Measurements from ENCODE around the gene NFATC2.
A peak's percentile ranks its signal among the peaks of the same experiment; 100 is the strongest.

NFATC2 gene

DNA sequence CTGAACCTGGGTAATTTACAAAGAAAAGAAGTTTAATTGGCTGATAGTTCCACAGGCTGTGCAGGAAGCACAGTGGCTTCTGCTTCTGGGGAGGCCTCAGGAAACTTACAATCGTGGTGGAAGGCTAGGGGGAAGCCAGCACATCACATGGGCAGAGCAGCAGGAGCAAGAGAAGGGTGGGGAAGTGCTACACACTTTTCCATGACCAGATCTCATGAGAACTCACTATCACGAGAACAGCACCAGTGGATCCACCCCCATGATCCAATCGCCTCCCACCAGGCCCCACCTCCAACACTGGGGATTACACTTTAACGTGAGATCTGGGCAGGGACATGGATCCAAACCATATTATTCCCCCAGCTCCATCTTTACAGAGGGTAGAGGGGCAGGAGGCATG, 166.4 kb downstream of the NFATC2 start:
- no peak for DNase-seq (ENCODE audit: low read depth in 2 of 2)

- DNase-seq (ENCODE audit: low read depth in 2 of 2) = no peak
Measured at GRCh38 chr20:51375561-51375960, 167.0 kb downstream of the NFATC2 start.

DNA sequence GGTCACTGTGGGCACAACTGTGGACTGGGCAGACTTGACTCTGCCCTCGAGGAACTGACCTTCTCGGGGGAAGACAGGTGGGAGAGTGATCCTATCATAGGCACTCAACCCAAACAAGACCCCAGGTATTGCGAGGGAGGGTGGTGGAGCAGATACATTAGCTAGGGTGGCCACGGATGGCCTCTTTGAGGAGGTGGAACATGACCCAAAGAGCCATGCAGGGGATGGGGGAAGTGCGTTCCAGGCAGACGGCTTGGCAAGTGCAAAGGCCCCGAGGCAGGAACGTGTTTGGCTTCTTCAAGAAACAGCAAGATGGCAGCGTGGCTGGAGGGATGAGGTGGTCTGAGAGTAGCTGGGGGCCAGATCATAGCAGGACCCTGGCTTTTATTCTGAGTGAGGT, 167.6 kb downstream of the NFATC2 start:
- DNase-seq (ENCODE audit: low read depth in 2 of 2) = no peak

DNA sequence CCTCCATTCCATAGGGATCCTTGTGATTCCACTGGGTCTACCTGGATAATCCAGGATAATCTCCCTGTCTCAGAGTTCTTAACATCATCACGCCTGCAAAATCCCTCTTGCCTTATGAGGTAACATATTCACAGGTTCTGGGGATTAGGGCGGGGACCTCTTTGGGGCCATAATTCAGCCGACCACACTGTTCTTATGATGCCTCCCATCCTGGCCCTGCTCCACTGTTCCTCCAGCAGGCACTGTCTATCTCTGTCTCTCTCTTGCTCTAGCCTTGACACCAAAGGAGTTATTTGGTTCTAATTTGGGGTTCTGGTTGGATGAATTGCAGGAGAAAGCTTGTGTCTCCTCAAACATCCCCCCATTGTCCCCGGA, 168.1 kb downstream of the NFATC2 start:
- no peak for DNase-seq (ENCODE audit: low read depth in 2 of 2)

DNA sequence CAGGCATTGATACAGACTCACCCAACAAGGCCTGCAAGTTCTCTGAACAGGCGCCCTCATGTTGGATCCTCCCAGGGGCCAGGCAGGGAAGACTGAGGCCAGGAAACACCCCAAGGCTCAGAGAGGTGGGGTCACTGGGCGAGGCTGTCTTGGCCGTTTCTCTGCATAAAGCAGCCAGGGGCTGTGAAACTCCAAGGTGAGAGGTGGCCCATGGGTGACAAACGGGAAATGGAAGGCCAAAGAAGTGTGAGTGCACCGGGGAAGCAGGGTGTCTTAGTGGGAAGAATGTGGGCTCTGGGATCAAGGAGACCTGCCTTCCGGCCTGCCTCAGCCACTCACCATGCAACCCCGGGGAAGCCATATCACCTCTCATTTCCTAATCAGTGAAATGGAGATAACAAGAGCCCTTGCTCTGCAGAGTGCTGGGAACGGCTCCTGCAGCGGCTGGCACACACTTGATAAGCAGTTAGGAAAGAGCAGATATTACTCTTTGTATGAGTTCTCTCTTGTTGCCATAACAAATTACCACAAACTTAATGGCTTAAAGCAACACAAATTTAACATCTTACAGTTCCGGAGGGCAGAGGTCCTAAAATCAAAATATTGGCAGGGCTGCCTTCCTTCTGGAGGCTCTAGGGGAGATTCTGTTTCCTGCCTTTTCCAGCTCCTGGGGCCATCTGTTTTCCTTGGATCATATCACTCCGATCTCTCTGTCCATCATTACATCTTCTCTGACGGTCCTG, 168.6 kb downstream of the NFATC2 start:
- DNase-seq (ENCODE audit: low read depth in 2 of 2) = no peak

DNA sequence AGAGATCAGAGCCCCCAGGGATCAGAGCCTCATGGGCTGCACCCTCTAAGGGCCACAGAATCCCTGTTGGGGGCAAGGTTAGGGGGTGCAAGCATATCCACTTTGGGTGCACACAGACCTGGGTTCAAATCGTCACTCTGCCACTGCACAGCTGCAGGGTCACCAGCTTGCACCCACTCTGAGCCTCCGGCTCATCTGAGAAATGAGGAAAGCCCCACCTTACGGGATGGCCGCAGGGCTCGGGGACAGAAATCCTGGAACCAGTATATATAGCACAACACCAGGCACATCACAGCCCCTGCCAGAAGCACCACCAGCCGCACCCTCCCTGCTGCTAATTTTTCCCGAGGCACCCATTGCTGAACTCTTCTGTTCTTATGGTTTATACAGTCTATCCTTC, 169.6 kb downstream of the NFATC2 start:
- no peak for DNase-seq (ENCODE audit: low read depth in 2 of 2)

DNA sequence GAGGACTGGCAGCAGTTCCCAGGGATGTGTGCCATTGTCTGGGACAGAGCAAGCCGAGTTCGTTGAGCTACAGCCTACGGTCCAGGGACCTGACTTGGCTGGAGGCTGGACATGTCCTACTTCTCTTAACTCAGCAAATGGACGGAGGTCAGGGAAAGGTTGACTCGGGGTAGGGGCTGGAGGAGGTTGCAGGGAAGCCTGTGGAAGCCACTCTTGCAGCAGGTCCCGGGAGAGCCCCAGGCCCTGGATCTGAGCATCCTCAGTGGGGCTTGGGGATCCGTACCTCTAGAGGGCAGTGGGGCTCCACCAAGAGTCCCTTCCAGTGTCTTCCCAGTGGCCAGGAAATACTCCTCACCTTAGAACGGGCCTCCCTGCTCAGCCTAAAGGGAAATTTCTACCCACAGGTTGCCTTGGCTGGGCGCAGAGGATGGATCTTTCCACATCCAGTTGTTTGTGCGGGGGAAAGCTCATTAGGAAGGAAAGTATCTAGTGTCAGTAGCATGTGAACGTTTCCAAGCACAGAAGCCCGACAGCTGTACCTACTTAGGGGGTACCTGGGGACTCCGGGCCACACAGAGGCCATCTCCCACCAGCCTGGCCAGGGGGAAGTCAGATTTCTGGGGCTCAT, 170.2 kb downstream of the NFATC2 start:
- DNase-seq (ENCODE audit: low read depth in 2 of 2) = peak; percentile 9 to 13

DNA sequence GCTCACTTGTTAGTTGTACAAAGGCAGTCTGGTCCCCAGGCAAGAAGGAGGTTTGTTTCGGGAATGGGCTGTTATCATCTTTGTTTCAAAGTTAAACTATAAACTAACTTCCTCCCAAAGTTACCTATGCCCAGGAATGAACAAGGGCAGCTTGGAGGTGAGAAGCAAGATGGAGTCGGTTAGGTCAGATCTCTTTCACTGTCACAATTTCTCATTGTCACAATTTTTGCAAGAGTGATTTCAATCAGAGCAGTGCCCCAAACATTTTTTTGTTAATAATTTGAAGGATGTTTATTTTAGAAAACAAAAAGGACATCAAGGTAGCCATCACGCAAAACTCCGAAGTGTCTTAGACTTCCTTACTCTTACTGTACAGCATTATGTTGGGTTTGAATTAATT, 170.8 kb downstream of the NFATC2 start:
- no peak for DNase-seq (ENCODE audit: low read depth in 2 of 2)

- DNase-seq (ENCODE audit: low read depth in 2 of 2) = no peak
Measured at GRCh38 chr20:51369503-51369902, 173.0 kb downstream of the NFATC2 start.

DNA sequence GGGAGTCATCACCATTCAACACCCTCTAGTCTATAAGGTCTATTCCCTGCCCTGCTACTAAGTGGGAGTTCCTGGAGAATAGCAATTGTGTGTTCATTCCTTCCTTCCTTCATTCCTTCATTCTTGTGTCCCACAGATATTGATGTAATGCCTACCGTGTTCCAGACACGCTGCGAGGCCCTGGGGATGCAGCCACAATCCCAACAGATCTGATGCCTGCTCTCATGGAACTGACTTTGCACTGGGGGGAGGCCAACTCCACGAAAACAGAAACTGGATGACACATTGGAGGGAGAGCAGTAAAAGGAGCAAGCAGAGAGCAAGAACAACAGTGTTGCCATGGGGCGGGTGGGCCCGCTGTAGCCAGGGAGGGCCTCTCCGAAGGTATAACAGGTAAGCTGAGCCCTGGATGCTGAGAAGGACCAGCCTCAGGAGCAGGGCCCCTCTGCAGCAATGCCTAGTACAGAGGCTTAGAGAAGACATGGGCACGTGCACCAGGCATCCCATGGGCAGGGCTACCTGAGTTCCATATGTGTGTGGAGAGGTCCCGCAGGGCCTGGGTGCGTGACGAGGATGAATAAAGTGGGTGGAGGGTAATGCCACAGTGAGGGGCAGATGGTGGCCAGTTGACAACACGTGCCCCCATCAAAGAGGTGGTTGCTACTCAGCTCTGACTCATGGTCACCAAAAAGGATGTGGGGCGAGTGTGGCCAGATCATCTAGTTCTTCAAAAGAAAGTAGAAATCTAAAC, 173.9 kb downstream of the NFATC2 start:
- no peak for DNase-seq (ENCODE audit: low read depth in 2 of 2)

DNA sequence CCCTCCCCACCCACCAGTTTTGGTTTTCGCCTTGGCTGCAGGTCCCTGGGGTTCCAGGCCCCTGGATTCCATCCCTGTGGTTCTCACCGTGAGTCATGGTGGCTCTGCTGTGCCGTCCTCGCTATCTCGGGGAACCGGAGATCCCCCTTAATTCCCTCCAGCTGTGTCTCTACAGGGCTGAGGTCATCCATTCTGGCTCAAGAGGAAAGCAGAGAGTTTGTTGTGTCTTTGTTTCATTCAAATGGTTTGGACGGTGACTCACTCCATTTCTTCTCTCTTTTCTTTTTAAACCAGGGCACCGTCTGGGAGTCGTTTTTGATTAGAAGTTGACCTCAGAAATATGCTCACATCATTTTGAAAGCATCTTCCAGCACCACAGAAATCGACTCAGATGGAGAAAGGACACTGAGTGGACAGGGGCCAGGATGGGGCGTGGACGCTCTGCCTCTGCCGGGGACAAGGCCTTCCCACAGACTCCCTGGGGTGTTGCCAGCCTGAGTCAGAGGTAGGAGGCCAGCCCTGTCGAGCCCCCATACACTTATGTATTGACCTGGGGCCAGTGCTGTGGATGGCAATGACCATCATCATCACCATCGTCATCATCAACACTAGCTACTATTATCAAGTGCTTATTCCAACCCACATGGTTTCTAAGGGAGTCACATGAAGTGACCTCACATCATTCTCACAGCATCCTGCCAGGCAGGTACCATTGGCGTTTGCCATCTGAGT, 176.2 kb downstream of the NFATC2 start:
- DNase-seq (ENCODE audit: low read depth in 2 of 2) = no peak

GRCh38 chr20:51365670-51366069, 176.8 kb downstream of the NFATC2 start:
- DNase-seq (ENCODE audit: low read depth in 2 of 2) = no peak

DNA sequence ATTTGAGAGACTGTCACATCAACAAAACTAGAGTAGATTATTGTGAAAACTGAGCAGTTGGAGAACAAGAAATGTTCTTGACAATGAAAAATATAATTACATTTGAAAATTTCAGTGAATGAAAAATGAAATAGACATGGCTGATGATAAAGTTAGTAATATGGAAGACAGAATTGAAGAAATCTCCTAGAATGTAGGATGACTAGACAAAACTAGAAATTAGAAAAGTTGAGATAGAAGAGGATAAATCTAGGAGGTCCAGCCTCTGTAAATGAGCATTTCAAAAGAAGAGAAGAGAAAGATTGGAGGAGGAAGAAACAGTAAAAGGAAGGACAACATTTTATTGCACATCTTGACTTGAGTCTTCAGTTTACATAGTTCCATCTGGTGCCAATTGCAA, 178.7 kb downstream of the NFATC2 start:
- no peak for DNase-seq (ENCODE audit: low read depth in 2 of 2)

DNA sequence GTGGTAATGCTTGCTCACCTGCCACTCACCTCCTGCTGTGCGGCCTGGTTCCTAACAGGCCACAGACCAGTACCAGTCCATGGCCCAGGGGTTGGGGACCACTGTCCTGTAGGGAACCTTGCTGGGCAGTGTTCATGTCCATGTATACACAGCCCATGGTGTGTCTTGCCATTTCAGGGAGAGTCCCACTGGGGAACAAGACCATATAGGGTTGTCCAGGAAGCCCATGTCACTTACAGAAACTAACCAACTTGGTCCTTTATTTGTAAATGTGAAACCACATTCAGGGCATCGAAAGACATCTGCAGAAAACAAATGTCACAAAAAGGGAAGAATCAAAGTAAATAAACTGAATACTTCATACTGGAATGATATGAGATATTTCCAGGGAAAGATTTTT, 179.1 kb downstream of the NFATC2 start:
- DNase-seq (ENCODE audit: low read depth in 2 of 2) = no peak

DNA sequence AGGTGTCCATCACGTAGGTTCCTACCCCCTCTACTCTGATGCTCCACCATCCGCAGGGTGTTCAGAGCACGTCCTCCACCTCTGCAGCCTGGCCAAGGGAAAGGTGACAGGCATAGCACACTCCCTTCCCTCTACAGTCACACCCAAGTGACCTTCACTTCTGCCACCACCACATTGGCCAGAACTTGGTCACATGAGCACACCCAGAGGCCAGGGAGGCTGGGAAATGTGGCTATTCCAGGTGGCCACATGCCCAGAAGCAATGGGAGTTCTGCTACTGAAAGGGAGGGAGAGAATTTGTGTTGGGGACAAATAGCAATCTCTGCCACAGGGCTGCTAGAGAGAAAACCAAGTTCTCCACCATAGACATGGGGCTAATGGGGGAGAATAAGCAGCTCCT, 180.3 kb downstream of the NFATC2 start:
- DNase-seq (ENCODE audit: low read depth in 2 of 2) = no peak

- no peak for DNase-seq (ENCODE audit: low read depth in 2 of 2)
Measured at GRCh38 chr20:51361258-51361657, 181.3 kb downstream of the NFATC2 start.

DNA sequence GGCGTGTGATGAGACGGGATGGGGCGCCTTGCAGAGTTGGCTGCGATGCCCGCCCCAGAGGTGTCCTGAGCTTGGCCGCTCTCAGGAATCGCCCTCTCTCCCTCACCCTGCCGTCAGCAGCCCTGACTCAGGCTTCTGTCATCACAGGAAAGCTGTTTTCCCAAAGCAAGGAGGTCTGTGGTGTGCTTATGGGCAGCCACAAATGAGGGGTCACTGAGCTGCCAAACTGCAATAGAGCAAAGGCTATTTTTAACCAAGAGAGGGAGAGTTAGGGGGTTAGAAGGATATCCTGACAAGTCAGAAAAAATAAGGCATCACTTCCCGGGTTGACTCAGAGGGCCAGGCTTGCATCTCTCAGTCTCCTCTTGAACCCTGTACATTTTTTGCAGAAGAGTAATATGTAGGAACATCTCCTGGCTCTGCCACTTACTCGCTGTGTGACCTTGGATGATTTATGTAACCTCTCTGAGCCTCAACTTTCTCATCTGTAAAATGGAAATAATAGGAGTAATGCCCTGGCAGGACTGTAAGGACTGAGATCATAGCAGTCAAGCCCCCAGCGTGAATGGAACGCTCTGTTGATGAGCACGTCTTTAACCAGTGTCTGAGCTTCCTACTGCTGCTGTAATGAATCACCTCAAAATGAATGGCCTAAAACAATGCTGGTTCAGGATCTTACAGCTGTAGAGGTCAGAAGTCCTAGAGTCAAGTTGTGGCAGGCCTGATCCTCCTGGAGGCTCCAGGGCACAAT, 181.9 kb downstream of the NFATC2 start:
- no peak for DNase-seq (ENCODE audit: low read depth in 2 of 2)

- DNase-seq (ENCODE audit: low read depth in 2 of 2) = no peak
Measured at GRCh38 chr20:51359947-51360346, 182.6 kb downstream of the NFATC2 start.

DNA sequence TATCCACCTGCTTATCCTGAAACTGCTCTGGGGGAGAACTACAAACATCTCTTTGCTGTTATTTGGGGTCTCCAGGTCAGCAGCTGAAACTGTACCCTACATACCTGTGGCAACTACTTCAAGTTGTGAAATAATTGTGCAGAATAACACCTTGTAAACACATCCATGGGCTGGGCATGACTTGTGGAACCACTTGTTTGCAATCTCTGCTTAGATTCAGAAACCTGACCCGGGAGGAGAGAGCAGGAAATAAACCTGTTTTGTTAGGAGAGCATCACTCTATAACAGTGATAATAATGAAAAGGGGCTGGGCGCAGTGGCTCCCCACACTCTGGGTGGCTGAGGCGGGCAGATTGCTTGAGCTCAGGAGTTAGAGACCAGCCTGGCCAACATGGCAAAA, 183.1 kb downstream of the NFATC2 start:
- no peak for DNase-seq (ENCODE audit: low read depth in 2 of 2)

GRCh38 chr20:51358032-51358724, 184.3 kb downstream of the NFATC2 start:
- no peak for DNase-seq (ENCODE audit: low read depth in 2 of 2)

GRCh38 chr20:51357543-51357942, 185.0 kb downstream of the NFATC2 start:
- no peak for DNase-seq (ENCODE audit: low read depth in 2 of 2)
